Measurements from ENCODE around the gene DNAJB5. TPM values are rescaled to one million over a fixed set of nuclear protein-coding genes. Genes with fewer than 3 reads are reported as not detected.

The DNAJB5 gene
- total RNA-seq, 1 experiment from 2014 or later: 13.0 TPM

GRCh38 chr9:34995670-34996060 is 6.1 kb downstream of the DNAJB5 start:
- TF ChIP-seq EZH2 (IDR thresholded peaks at IDR 0.05; ENCODE audit: borderline replicate concordance, low read depth, low read length, poor library complexity, severe bottlenecking): no peak
- TF ChIP-seq CTCF (conservative IDR thresholded peaks at IDR 0.05; ENCODE audit: low read depth, low read length): no peak
- ChIA-PET POLR2A (ENCODE audit: low non-redundant PET) (no interaction called here), CTCF (interaction anchor here (2.4 kb wide), 1 partner anchor 96 kb away, joined by 39 read pairs; no protein-coding TSS in a partner anchor)
- H3K27me3 ChIP-seq (replicated peaks; ENCODE audit: insufficient read depth, low read depth, low read length, poor library complexity): no peaks in the 10 kb centered on the region
- intact Hi-C loops (cut with micrococcal nuclease; ENCODE audit: unreplicated experiment): loop anchor here (2.0 kb wide), 1 partner anchor 97 kb away; no protein-coding TSS in a partner anchor
- no peak for DNase-seq (ENCODE audit: low spot score)
- peaks cover 10% of the 10 kb centered on the region for H3K36me3 ChIP-seq (ENCODE audit: insufficient read depth, low read length, poor library complexity, severe bottlenecking)
- BruUV-seq (replicated peaks): no TSS peak
- no peak overlapping the region for H3K27ac ChIP-seq (ENCODE audit: low read depth, low read length, poor library complexity, severe bottlenecking)
- no peaks in the 10 kb centered on the region for H3K9me3 ChIP-seq (ENCODE audit: low read depth, low read length, poor library complexity, severe bottlenecking)
- H3K4me1 ChIP-seq (ENCODE audit: insufficient read depth, low read length, poor library complexity, severe bottlenecking): peaks cover 31% of the 10 kb centered on the region
- no peak overlapping the region for H3K4me3 ChIP-seq (ENCODE audit: low read depth, low read length, poor library complexity, severe bottlenecking)

- no peak overlapping the region for H3K27ac ChIP-seq (ENCODE audit: low read depth, low read length, poor library complexity, severe bottlenecking)
Observed at GRCh38 chr9:34996181-34996904, 6.8 kb downstream of the DNAJB5 start.

GRCh38 chr9:34996905-34997279 is 7.3 kb downstream of the DNAJB5 start:
- H3K4me1 ChIP-seq (ENCODE audit: insufficient read depth, low read length, poor library complexity, severe bottlenecking): peaks cover 21% of the 10 kb centered on the region
- no peak overlapping the region for H3K27ac ChIP-seq (ENCODE audit: low read depth, low read length, poor library complexity, severe bottlenecking)
- H3K4me3 ChIP-seq (ENCODE audit: low read depth, low read length, poor library complexity, severe bottlenecking): no peak overlapping the region
- no peak for TF ChIP-seq EZH2 (IDR thresholded peaks at IDR 0.05; ENCODE audit: borderline replicate concordance, low read depth, low read length, poor library complexity, severe bottlenecking)
- no peak for TF ChIP-seq CTCF (conservative IDR thresholded peaks at IDR 0.05; ENCODE audit: low read depth, low read length)
- BruUV-seq (replicated peaks): no TSS peak
- H3K27me3 ChIP-seq (replicated peaks; ENCODE audit: insufficient read depth, low read depth, low read length, poor library complexity): no peaks in the 10 kb centered on the region
- no peaks in the 10 kb centered on the region for H3K9me3 ChIP-seq (ENCODE audit: low read depth, low read length, poor library complexity, severe bottlenecking)
- DNase-seq (ENCODE audit: low spot score): no peak
- intact Hi-C loops (cut with micrococcal nuclease; ENCODE audit: unreplicated experiment): no loop called here
- H3K36me3 ChIP-seq (ENCODE audit: insufficient read depth, low read length, poor library complexity, severe bottlenecking): peaks cover 10% of the 10 kb centered on the region
- POLR2A ChIA-PET (ENCODE audit: low non-redundant PET): no interaction called here
- CTCF ChIA-PET: no interaction called here

More at GRCh38 chr9:34996181-34996904, 6.8 kb downstream of the DNAJB5 start:
- Histone ChIP-seq H3K27me3 (replicated peaks; ENCODE audit: insufficient read depth, low read depth, low read length, poor library complexity) (no peaks in the 10 kb centered on the region), H3K9me3 (ENCODE audit: low read depth, low read length, poor library complexity, severe bottlenecking) (no peaks in the 10 kb centered on the region), H3K4me3 (ENCODE audit: low read depth, low read length, poor library complexity, severe bottlenecking) (no peak overlapping the region), H3K36me3 (ENCODE audit: insufficient read depth, low read length, poor library complexity, severe bottlenecking) (peaks cover 10% of the 10 kb centered on the region), H3K4me1 (ENCODE audit: insufficient read depth, low read length, poor library complexity, severe bottlenecking) (peaks cover 24% of the 10 kb centered on the region)
- ChIA-PET POLR2A (ENCODE audit: low non-redundant PET) (no interaction called here), CTCF (no interaction called here)
- TF ChIP-seq CTCF (conservative IDR thresholded peaks at IDR 0.05; ENCODE audit: low read depth, low read length) (no peak), EZH2 (IDR thresholded peaks at IDR 0.05; ENCODE audit: borderline replicate concordance, low read depth, low read length, poor library complexity, severe bottlenecking) (no peak)
- intact Hi-C loops (cut with micrococcal nuclease; ENCODE audit: unreplicated experiment): no loop called here
- BruUV-seq (replicated peaks): no TSS peak
- DNase-seq (ENCODE audit: low spot score): no peak
